Measurements from ENCODE around the gene TBC1D1.

Gene TBC1D1

GRCh38 chr4:38160487-38161207 lies 269.8 kb downstream of the TBC1D1 start:
- Histone ChIP-seq H3K27ac (ENCODE audit: low read depth, low read length, severe bottlenecking) (peak overlapping the region; percentile 97), H3K4me1 (ENCODE audit: control insufficient read depth, insufficient read depth, low read length, poor library complexity, severe bottlenecking) (peaks cover 3% of the 10 kb centered on the region), H3K36me3 (ENCODE audit: control insufficient read depth, insufficient read depth, low read length) (no peaks in the 10 kb centered on the region), H3K9me3 (ENCODE audit: control insufficient read depth, low read length) (no peaks in the 10 kb centered on the region), H3K4me3 (ENCODE audit: extremely low read depth, insufficient read depth, low read length, poor library complexity, severe bottlenecking) (no peak overlapping the region)
- 44 to 76% methylated on average over 1 to 2 of the region's 3 CpGs for WGBS, 2 experiments (ENCODE audit: insufficient coverage in 2 of 2)

GRCh38 chr4:38161208-38162113 lies 270.6 kb downstream of the TBC1D1 start:
- no peaks in the 10 kb centered on the region for H3K9me3 ChIP-seq (ENCODE audit: control insufficient read depth, low read length)
- no peak overlapping the region for H3K4me3 ChIP-seq (ENCODE audit: extremely low read depth, insufficient read depth, low read length, poor library complexity, severe bottlenecking)
- no peaks in the 10 kb centered on the region for H3K36me3 ChIP-seq (ENCODE audit: control insufficient read depth, insufficient read depth, low read length)
- peak overlapping the region; percentile 97 for H3K27ac ChIP-seq (ENCODE audit: low read depth, low read length, severe bottlenecking)
- WGBS, 2 experiments (ENCODE audit: insufficient coverage in 2 of 2), result 87 to 92% methylated on average over 2 to 4 of the region's 5 CpGs
- peaks cover 3% of the 10 kb centered on the region for H3K4me1 ChIP-seq (ENCODE audit: control insufficient read depth, insufficient read depth, low read length, poor library complexity, severe bottlenecking)

- Histone ChIP-seq H3K36me3 (ENCODE audit: control insufficient read depth, insufficient read depth, low read length) (no peaks in the 10 kb centered on the region), H3K9me3 (ENCODE audit: control insufficient read depth, low read length) (no peaks in the 10 kb centered on the region), H3K27ac (ENCODE audit: low read depth, low read length, severe bottlenecking) (no peak overlapping the region), H3K4me1 (ENCODE audit: control insufficient read depth, insufficient read depth, low read length, poor library complexity, severe bottlenecking) (peaks cover 3% of the 10 kb centered on the region), H3K4me3 (ENCODE audit: extremely low read depth, insufficient read depth, low read length, poor library complexity, severe bottlenecking) (no peak overlapping the region)
- WGBS, 2 experiments (ENCODE audit: insufficient coverage in 2 of 2), result 65 to 91% methylated on average over 3 to 4 of the region's 4 CpGs
Measured at GRCh38 chr4:38162240-38162784, 271.4 kb downstream of the TBC1D1 start.

- Histone ChIP-seq H3K9me3 (ENCODE audit: control insufficient read depth, low read length) (no peaks in the 10 kb centered on the region), H3K27ac (ENCODE audit: low read depth, low read length, severe bottlenecking) (no peak overlapping the region), H3K36me3 (ENCODE audit: control insufficient read depth, insufficient read depth, low read length) (no peaks in the 10 kb centered on the region), H3K4me3 (ENCODE audit: extremely low read depth, insufficient read depth, low read length, poor library complexity, severe bottlenecking) (no peak overlapping the region), H3K4me1 (ENCODE audit: control insufficient read depth, insufficient read depth, low read length, poor library complexity, severe bottlenecking) (peaks cover 3% of the 10 kb centered on the region)
- WGBS, 2 experiments (ENCODE audit: insufficient coverage in 2 of 2), result 90 to 100% methylated on average over 1 to 2 of the region's 5 CpGs
Measured at GRCh38 chr4:38163216-38164006, 272.5 kb downstream of the TBC1D1 start.

- Histone ChIP-seq H3K4me1 (ENCODE audit: control insufficient read depth, insufficient read depth, low read length, poor library complexity, severe bottlenecking) (peaks cover 3% of the 10 kb centered on the region), H3K27ac (ENCODE audit: low read depth, low read length, severe bottlenecking) (no peak overlapping the region), H3K36me3 (ENCODE audit: control insufficient read depth, insufficient read depth, low read length) (no peaks in the 10 kb centered on the region), H3K4me3 (ENCODE audit: extremely low read depth, insufficient read depth, low read length, poor library complexity, severe bottlenecking) (no peak overlapping the region), H3K9me3 (ENCODE audit: control insufficient read depth, low read length) (no peaks in the 10 kb centered on the region)
- whole genome bisulfite sequencing, 2 experiments (ENCODE audit: insufficient coverage in 2 of 2), result 100% methylated on average over 1 of the region's 3 CpGs
Measured at GRCh38 chr4:38164346-38164745, 273.5 kb downstream of the TBC1D1 start.

- no peaks in the 10 kb centered on the region for H3K4me1 ChIP-seq (ENCODE audit: control insufficient read depth, insufficient read depth, low read length, poor library complexity, severe bottlenecking)
- H3K27ac ChIP-seq (ENCODE audit: low read depth, low read length, severe bottlenecking), result no peak overlapping the region
- no peaks in the 10 kb centered on the region for H3K9me3 ChIP-seq (ENCODE audit: control insufficient read depth, low read length)
- H3K36me3 ChIP-seq (ENCODE audit: control insufficient read depth, insufficient read depth, low read length), result no peaks in the 10 kb centered on the region
- WGBS, 2 experiments (ENCODE audit: insufficient coverage in 2 of 2), result 61 to 71% methylated on average over 6 of the region's 6 CpGs
- H3K4me3 ChIP-seq (ENCODE audit: extremely low read depth, insufficient read depth, low read length, poor library complexity, severe bottlenecking), result no peak overlapping the region
Measured at GRCh38 chr4:38166082-38166481, 275.2 kb downstream of the TBC1D1 start.

GRCh38 chr4:38166768-38167167 lies 275.9 kb downstream of the TBC1D1 start:
- H3K4me3 ChIP-seq (ENCODE audit: extremely low read depth, insufficient read depth, low read length, poor library complexity, severe bottlenecking), result no peak overlapping the region
- 100% methylated on average over 1 of the region's 3 CpGs; no CpG with 5 or more reads in 1 of the 2 experiments for WGBS, 2 experiments (ENCODE audit: insufficient coverage in 2 of 2)
- no peaks in the 10 kb centered on the region for H3K9me3 ChIP-seq (ENCODE audit: control insufficient read depth, low read length)
- H3K4me1 ChIP-seq (ENCODE audit: control insufficient read depth, insufficient read depth, low read length, poor library complexity, severe bottlenecking), result no peaks in the 10 kb centered on the region
- H3K36me3 ChIP-seq (ENCODE audit: control insufficient read depth, insufficient read depth, low read length), result no peaks in the 10 kb centered on the region
- H3K27ac ChIP-seq (ENCODE audit: low read depth, low read length, severe bottlenecking), result no peak overlapping the region

GRCh38 chr4:38167973-38168372 lies 277.1 kb downstream of the TBC1D1 start:
- 94 to 100% methylated on average over 1 to 2 of the region's 4 CpGs for WGBS, 2 experiments (ENCODE audit: insufficient coverage in 2 of 2)
- no peaks in the 10 kb centered on the region for H3K9me3 ChIP-seq (ENCODE audit: control insufficient read depth, low read length)
- no peak overlapping the region for H3K4me3 ChIP-seq (ENCODE audit: extremely low read depth, insufficient read depth, low read length, poor library complexity, severe bottlenecking)
- H3K4me1 ChIP-seq (ENCODE audit: control insufficient read depth, insufficient read depth, low read length, poor library complexity, severe bottlenecking), result no peaks in the 10 kb centered on the region
- no peak overlapping the region for H3K27ac ChIP-seq (ENCODE audit: low read depth, low read length, severe bottlenecking)
- no peaks in the 10 kb centered on the region for H3K36me3 ChIP-seq (ENCODE audit: control insufficient read depth, insufficient read depth, low read length)

- no peaks in the 10 kb centered on the region for H3K4me1 ChIP-seq (ENCODE audit: control insufficient read depth, insufficient read depth, low read length, poor library complexity, severe bottlenecking)
- 90 to 100% methylated on average over 1 to 3 of the region's 5 CpGs for WGBS, 2 experiments (ENCODE audit: insufficient coverage in 2 of 2)
- H3K27ac ChIP-seq (ENCODE audit: low read depth, low read length, severe bottlenecking), result no peak overlapping the region
- H3K36me3 ChIP-seq (ENCODE audit: control insufficient read depth, insufficient read depth, low read length), result no peaks in the 10 kb centered on the region
- no peak overlapping the region for H3K4me3 ChIP-seq (ENCODE audit: extremely low read depth, insufficient read depth, low read length, poor library complexity, severe bottlenecking)
- H3K9me3 ChIP-seq (ENCODE audit: control insufficient read depth, low read length), result no peaks in the 10 kb centered on the region
Measured at GRCh38 chr4:38169524-38169923, 278.6 kb downstream of the TBC1D1 start.
